CD8-positive, alpha-beta memory T cell (primary cell): ENCODE measurements around the gene ACOT7. TPM values are rescaled to one million over a fixed set of nuclear protein-coding genes. Genes with fewer than 3 reads are reported as not detected.
A peak's percentile ranks its signal among the peaks of the same experiment; 100 is the strongest.

ENCODE experiments used
- CTCF ChIA-PET: fragments of 350-600 bp; sonication (Branson Sonifier 250); formaldehyde crosslinking; loops from one replicate; lab custom pipeline; 2021; ENCODE audit warnings: antibody characterized with exemption; lab: Charles Lee
- POLR2A ChIA-PET: fragments of 350-600 bp; sonication (Branson Sonifier 250); formaldehyde crosslinking; loops from one replicate; lab custom pipeline; 2021; ENCODE audit warnings: antibody characterized with exemption; lab: Charles Lee
- DNase-seq, 5 donors: peaks; one replicate each; pipeline versions ENCODE4 v3.0.0 to v3.0.0-alpha.2; 2020 to 2022; ENCODE audit warnings: mixed read lengths in 1 of 5
- H3K27ac ChIP-seq: one replicate; pipeline ENCODE4 v1.7.0; 2013; ENCODE audit warnings: low read depth, mild to moderate bottlenecking, low read length, moderate library complexity
- H3K27me3 ChIP-seq: 2 replicates; pipeline ENCODE4 v1.7.0; 2013; ENCODE audit warnings: low read length, mild to moderate bottlenecking; ENCODE audit not compliant: insufficient read depth, poor library complexity, severe bottlenecking
- H3K36me3 ChIP-seq: 2 replicates; pipeline ENCODE4 v1.7.0; 2013; ENCODE audit warnings: mild to moderate bottlenecking, low read length, moderate library complexity; ENCODE audit not compliant: insufficient read depth
- H3K4me1 ChIP-seq: 2 replicates; pipeline ENCODE4 v1.7.0; 2013; ENCODE audit warnings: mild to moderate bottlenecking, low read length, moderate library complexity; ENCODE audit not compliant: insufficient read depth
- H3K4me3 ChIP-seq: 2 replicates; pipeline ENCODE4 v1.7.0; 2013; ENCODE audit warnings: mild to moderate bottlenecking, low read length
- H3K9me3 ChIP-seq: 2 replicates; pipeline ENCODE4 v1.7.0; 2013; ENCODE audit warnings: mild to moderate bottlenecking, low read length
- H3K27ac Mint-ChIP-seq, 8 donors: one replicate each; pipeline ENCODE4 v1.8.0; 2020 to 2021; ENCODE audit warnings: mixed read lengths in 8 of 8, mild to moderate bottlenecking in 6 of 8, inconsistent platforms in 3 of 8, moderate library complexity in 3 of 8
- H3K27me3 Mint-ChIP-seq, 2 donors: one replicate each; pipeline ENCODE4 v1.8.0; 2020 to 2021; ENCODE audit warnings: mixed read lengths in 2 of 2, mild to moderate bottlenecking in 1 of 2, moderate library complexity in 1 of 2
- H3K36me3 Mint-ChIP-seq, 3 donors: one replicate each; pipeline ENCODE4 v1.8.0; 2020 to 2021; ENCODE audit warnings: mixed read lengths in 3 of 3, inconsistent platforms in 1 of 3, mild to moderate bottlenecking in 1 of 3
- H3K4me1 Mint-ChIP-seq, 3 donors: one replicate each; pipeline ENCODE4 v1.8.0; 2020 to 2021; ENCODE audit warnings: mixed read lengths in 3 of 3, inconsistent platforms in 1 of 3, mild to moderate bottlenecking in 1 of 3
- H3K4me3 Mint-ChIP-seq, 7 donors: one replicate each; pipeline ENCODE4 v1.8.0; 2020 to 2021; ENCODE audit warnings: mixed read lengths in 7 of 7, mild to moderate bottlenecking in 6 of 7, moderate library complexity in 4 of 7, inconsistent platforms in 2 of 7
- H3K9me3 Mint-ChIP-seq, 5 donors: one replicate each; pipeline ENCODE4 v1.8.0; 2020 to 2022; ENCODE audit warnings: mixed read lengths in 5 of 5, mild to moderate bottlenecking in 3 of 5, moderate library complexity in 2 of 5, inconsistent platforms in 1 of 5
- polyA plus RNA-seq: library from polyadenylated mRNA; unstranded; fragments of 300-500 nt; fragmentation: Illumina TruSeq; gene quantifications from one replicate; pipeline ENCODE4 v1.2.3, GENCODE V29; 2021
- total RNA-seq, 2 experiments: library from RNA; stranded (reverse); gene quantifications; one replicate each; pipeline ENCODE4 v1.2.3, GENCODE V29; 2021

Gene ACOT7
- total and polyA plus RNA-seq, 3 experiments from 2014 or later = 10.0 to 109 (median 109) TPM

DNA sequence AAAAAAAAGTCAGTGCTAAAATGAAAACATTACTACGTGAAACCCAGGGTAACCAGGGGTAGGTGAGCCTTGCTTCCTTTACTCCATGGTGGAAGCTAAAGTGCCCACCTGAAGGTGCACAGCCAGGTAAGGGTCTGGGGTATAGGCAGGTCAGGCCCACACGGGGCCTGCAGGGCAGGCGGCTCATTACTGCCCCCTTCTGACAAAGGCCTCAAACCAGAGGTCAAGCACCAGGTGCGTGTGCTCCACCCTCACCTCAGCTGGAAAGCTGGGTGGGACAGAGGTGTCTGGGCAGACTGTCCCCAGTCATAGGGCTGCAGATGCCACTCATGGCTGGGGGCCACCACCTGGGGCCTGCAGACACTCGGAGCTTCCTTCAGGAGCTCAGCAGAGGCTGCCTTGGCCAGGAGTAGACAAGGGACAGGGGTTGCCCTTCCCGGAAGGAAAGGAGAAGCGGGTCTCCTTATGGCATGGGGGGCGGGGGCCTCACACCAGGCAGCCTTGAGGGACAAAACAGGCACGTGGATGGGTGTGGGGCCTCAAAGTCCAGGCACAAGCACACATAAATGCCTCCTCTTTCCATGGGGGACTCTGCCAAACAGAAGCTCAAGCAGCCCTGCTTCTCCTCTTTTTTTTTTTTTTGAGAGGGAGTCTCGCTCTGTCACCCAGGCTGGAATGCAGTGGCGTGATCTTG is 36.2 kb downstream of the ACOT7 start:
- no peaks in the 10 kb centered on the region for H3K36me3 Mint-ChIP-seq
- no peak overlapping the region for H3K4me3 Mint-ChIP-seq
- H3K27ac Mint-ChIP-seq = peak overlapping the region in 6 of 8 donors; percentile 8 to 94 (median 57)

DNA sequence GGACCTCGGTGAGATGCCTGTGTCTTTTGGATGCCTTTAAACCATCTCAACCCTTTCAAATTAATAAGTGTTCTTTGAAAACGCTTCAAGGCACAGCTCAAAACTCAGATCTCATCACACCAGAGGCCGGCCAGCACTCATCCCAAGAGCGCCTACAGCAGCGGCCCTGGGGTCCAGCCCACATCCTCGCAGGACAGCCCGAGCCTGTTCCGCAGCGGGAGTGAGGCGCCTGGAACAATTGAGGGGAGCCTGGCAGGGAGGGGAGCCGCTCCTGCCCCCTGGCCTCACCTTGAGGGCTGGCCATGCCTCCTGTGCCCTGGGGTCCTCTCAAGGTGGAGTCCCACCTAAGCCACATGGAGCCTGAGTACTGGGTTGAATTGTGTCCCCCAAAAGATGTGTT is 37.9 kb downstream of the ACOT7 start:
- POLR2A ChIA-PET = interaction anchor here (0.6 kb wide), 1 partner anchor 38 kb away, joined by 3 read pairs; no protein-coding TSS in a partner anchor
- H3K36me3 ChIP-seq = no peaks in the 10 kb centered on the region
- Mint-ChIP-seq H3K4me3 (no peak overlapping the region), H3K27me3 (no peaks in the 10 kb centered on the region), H3K4me1 (peaks cover 21 to 38% (median 22%) of the 10 kb centered on the region in 3 donors), H3K27ac (peak overlapping the region in 1 of 8 donors; percentile 40), H3K9me3 (peaks cover 0 to 2% (median 0%) of the 10 kb centered on the region in 5 donors), H3K36me3 (no peaks in the 10 kb centered on the region)
- H3K9me3 ChIP-seq = no peaks in the 10 kb centered on the region
- H3K4me3 ChIP-seq = no peak overlapping the region
- H3K4me1 ChIP-seq = peaks cover 26% of the 10 kb centered on the region
- H3K27ac ChIP-seq = no peak overlapping the region
- CTCF ChIA-PET = no interaction called here
- DNase-seq = no peak
- H3K27me3 ChIP-seq = no peaks in the 10 kb centered on the region

More for the DNA sequence above, 36.2 kb downstream of the ACOT7 start:
- peaks cover 24 to 43% (median 26%) of the 10 kb centered on the region in 3 donors for H3K4me1 Mint-ChIP-seq
- DNase-seq = no peak
- peaks cover 28% of the 10 kb centered on the region for H3K4me1 ChIP-seq
- H3K4me3 ChIP-seq = no peak overlapping the region
- H3K27me3 Mint-ChIP-seq = no peaks in the 10 kb centered on the region
- no peak overlapping the region for H3K27ac ChIP-seq
- ChIA-PET POLR2A (interaction anchor here (1.6 kb wide), 1 partner anchor 9 kb away, joined by 7 read pairs; no protein-coding TSS in a partner anchor), CTCF (interaction anchor here (0.6 to 3.7 kb wide), 3 partner anchors 9 to 143 kb away, joined by 3 to 32 read pairs (median 14); no protein-coding TSS in a partner anchor)
- H3K27me3 ChIP-seq = no peaks in the 10 kb centered on the region
- peaks cover 0 to 2% (median 0%) of the 10 kb centered on the region in 5 donors for H3K9me3 Mint-ChIP-seq
- no peaks in the 10 kb centered on the region for H3K9me3 ChIP-seq
- no peaks in the 10 kb centered on the region for H3K36me3 ChIP-seq

DNA sequence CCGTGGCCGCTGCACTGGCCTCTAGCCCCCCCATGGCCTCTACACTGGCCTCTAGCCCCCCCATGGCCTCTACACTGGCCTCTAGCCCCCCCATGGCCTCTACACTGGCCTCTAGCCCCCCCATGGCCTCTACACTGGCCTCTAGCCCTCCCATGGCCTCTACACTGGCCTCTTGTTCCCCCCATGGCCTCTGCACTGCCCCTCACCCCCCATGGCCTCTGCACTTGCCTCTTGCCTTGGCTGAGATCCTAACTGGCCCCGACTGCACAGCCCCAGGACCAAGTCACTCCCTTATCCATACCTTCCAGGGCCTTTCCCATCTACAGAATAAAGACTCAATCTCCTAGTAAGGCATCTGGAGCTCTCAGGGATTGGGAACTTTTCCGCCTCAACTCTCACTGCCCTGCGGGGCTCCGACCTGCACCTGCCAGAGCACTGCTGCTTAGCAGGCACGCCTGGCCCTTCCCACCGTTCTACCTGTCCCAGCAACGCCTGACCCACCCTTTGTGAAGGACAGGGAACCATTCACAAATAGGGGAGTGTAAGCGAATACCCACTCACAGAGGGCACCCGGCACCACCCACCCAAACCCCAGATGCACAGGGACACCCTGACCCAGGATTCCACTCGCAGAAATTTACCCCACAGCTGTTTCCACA is 38.8 kb downstream of the ACOT7 start:
- Histone ChIP-seq H3K4me3 (no peak overlapping the region), H3K9me3 (no peaks in the 10 kb centered on the region), H3K27me3 (no peaks in the 10 kb centered on the region), H3K27ac (no peak overlapping the region), H3K36me3 (no peaks in the 10 kb centered on the region), H3K4me1 (peaks cover 18% of the 10 kb centered on the region)
- Mint-ChIP-seq H3K4me1 (peaks cover 12 to 30% (median 16%) of the 10 kb centered on the region in 3 donors), H3K36me3 (no peaks in the 10 kb centered on the region), H3K27ac (peak overlapping the region in 3 of 8 donors; percentile 29 to 55 (median 43)), H3K9me3 (peaks cover 0 to 2% (median 0%) of the 10 kb centered on the region in 5 donors), H3K4me3 (no peak overlapping the region), H3K27me3 (no peaks in the 10 kb centered on the region)
- POLR2A ChIA-PET = interaction anchor here (0.6 kb wide), 1 partner anchor 38 kb away, joined by 3 read pairs; no protein-coding TSS in a partner anchor
- no peak for DNase-seq
- CTCF ChIA-PET = no interaction called here

DNA sequence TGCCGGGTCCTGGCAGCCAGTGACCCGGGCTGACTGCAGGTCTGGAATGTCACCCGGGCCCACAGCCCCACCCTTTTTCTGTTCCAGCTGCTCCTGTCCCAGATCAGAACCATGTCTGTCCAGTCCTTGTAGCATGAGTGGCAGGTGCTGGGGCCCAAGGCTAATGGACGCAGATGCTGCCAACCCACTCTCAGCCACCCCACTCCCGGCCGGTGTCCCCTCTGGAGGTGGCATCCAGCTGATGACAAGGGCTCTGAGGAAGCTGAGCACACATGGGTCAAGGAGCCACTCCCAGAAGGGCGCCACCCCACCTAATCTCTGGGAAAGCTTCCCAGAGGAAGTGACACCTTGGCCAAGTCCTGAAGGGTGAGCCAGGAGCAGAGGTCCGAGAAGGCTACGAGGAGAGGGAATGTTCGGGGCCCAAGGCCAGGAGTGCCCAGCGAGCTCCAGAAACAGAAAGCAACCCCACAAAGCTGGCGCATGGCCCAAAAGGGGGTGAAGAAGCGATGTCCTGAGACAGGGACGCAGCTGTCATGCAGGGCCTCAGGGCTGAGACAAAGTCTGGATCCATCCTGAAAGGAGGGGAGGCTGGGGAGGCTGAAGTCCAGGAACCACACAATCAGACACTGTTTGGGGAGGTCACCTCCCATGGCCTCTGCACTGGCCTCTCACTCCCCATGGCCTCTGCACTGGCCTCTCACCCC is 39.5 kb downstream of the ACOT7 start:
- Mint-ChIP-seq H3K9me3 (peaks cover 0 to 2% (median 0%) of the 10 kb centered on the region in 5 donors), H3K4me3 (no peak overlapping the region)

DNA sequence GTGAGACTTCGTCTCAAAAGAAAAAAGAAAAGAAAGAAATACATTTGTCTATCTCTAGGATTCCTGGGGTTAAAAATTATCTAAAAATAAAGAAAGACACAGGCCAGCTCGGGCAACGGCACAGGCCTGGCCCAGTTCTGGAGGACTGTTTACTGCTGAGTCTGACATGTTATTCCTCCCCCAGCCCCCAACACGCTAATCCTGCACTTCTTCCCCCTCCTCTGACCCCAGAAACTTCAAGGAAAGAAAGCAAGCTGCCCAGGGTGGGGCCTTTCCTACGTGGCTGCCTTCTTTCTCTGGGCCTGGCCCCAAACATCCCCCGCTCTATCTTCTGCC is 40.0 kb downstream of the ACOT7 start:
- CTCF ChIA-PET = interaction anchor here (1.0 kb wide), 1 partner anchor 12 kb away, joined by 3 read pairs; no protein-coding TSS in a partner anchor
- H3K9me3 Mint-ChIP-seq = no peaks in the 10 kb centered on the region

More for the DNA sequence above, 39.5 kb downstream of the ACOT7 start:
- POLR2A ChIA-PET = no interaction called here
- Histone ChIP-seq H3K27me3 (no peaks in the 10 kb centered on the region), H3K36me3 (no peaks in the 10 kb centered on the region), H3K9me3 (no peaks in the 10 kb centered on the region), H3K4me1 (peaks cover 15% of the 10 kb centered on the region), H3K27ac (no peak overlapping the region), H3K4me3 (no peak overlapping the region)
- CTCF ChIA-PET = interaction anchor here (1.0 kb wide), 1 partner anchor 12 kb away, joined by 3 read pairs; no protein-coding TSS in a partner anchor
- DNase-seq = no peak
- H3K27me3 Mint-ChIP-seq = no peaks in the 10 kb centered on the region
- H3K27ac Mint-ChIP-seq = no peak overlapping the region
- H3K36me3 Mint-ChIP-seq = no peaks in the 10 kb centered on the region
- peaks cover 10 to 30% (median 16%) of the 10 kb centered on the region in 3 donors for H3K4me1 Mint-ChIP-seq

DNA sequence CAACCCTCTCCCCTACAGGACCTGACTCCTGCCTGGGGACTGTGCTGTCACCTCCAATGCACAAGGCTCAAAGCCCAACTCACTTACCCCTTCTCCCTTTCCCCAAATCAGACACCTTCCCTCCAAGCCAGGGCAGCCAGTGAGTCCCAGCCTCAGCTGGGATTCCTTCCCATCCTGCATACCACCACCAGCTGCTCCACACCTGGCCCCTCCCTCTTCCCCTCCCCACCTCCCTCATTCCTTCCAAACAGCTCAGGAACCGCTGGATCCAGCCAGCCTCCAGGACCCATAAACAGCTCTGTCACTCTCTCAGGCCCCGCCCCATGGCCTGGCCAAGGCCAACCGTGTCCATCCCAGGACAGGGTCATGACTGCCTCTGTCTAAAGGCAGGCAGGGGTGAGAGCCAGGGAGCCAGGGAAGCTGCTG is 41.4 kb downstream of the ACOT7 start:
- no peaks in the 10 kb centered on the region for H3K36me3 Mint-ChIP-seq
- Histone ChIP-seq H3K36me3 (no peaks in the 10 kb centered on the region), H3K27me3 (no peaks in the 10 kb centered on the region), H3K4me1 (peaks cover 20% of the 10 kb centered on the region), H3K9me3 (no peaks in the 10 kb centered on the region), H3K4me3 (no peak overlapping the region), H3K27ac (no peak overlapping the region)
- DNase-seq = no peak
- CTCF ChIA-PET = interaction anchor here (1.1 to 2.0 kb wide), 2 partner anchors 10 to 106 kb away, joined by 4 read pairs; no protein-coding TSS in a partner anchor
- H3K27ac Mint-ChIP-seq = peak overlapping the region in 1 of 8 donors; percentile 71
- H3K4me3 Mint-ChIP-seq = no peak overlapping the region
- peaks cover 19 to 27% (median 22%) of the 10 kb centered on the region in 3 donors for H3K4me1 Mint-ChIP-seq
- H3K27me3 Mint-ChIP-seq = no peaks in the 10 kb centered on the region
- POLR2A ChIA-PET = no interaction called here
- no peaks in the 10 kb centered on the region for H3K9me3 Mint-ChIP-seq

More for the DNA sequence above, 40.0 kb downstream of the ACOT7 start:
- DNase-seq = no peak
- H3K27me3 ChIP-seq = no peaks in the 10 kb centered on the region
- peak overlapping the region in 1 of 8 donors; percentile 74 for H3K27ac Mint-ChIP-seq
- H3K27me3 Mint-ChIP-seq = no peaks in the 10 kb centered on the region
- H3K4me1 ChIP-seq = peaks cover 15% of the 10 kb centered on the region
- no peak overlapping the region for H3K4me3 ChIP-seq
- H3K4me3 Mint-ChIP-seq = no peak overlapping the region
- H3K36me3 Mint-ChIP-seq = no peaks in the 10 kb centered on the region
- H3K36me3 ChIP-seq = no peaks in the 10 kb centered on the region
- no peak overlapping the region for H3K27ac ChIP-seq
- no peaks in the 10 kb centered on the region for H3K9me3 ChIP-seq
- H3K4me1 Mint-ChIP-seq = peaks cover 10 to 30% (median 16%) of the 10 kb centered on the region in 3 donors
- POLR2A ChIA-PET = no interaction called here

DNA sequence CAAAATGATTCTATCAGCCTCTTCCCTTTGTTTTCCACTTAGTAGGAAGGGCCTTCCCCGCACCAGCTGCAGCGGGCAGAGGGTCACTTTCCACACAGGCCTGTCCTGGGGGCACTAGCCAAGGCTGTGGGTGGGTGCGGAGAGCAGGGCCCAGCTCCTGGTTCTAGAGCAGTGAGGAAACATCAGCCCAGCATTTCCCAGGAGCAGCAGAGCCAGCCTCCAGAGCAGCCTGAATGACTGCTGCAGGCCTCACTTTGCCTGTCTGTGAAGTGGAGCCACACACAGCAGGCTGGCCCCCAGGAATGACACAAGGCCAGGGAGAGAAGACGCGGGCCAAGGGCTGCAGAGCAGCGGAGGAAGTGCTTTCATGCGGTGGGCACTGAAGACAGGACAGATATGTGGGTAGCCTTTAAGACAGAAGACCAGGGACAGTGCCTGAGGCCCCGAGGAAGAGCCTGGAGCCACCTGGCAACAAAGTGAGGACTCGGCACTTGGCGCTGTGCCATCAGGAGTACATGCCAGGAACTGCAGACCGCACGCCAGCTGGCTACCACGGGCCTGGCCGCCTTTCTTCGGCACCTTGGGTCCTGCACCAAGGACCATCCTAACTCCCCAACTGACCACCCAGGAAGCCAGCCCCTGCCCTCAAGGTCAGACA is 42.0 kb downstream of the ACOT7 start:
- Histone ChIP-seq H3K4me1 (peaks cover 20% of the 10 kb centered on the region), H3K36me3 (no peaks in the 10 kb centered on the region), H3K9me3 (no peaks in the 10 kb centered on the region), H3K27ac (no peak overlapping the region), H3K27me3 (no peaks in the 10 kb centered on the region), H3K4me3 (no peak overlapping the region)
- H3K27ac Mint-ChIP-seq = peak overlapping the region in 3 of 8 donors; percentile 70 to 95 (median 80)
- no peak for DNase-seq
- POLR2A ChIA-PET = no interaction called here
- H3K4me1 Mint-ChIP-seq = peaks cover 19 to 25% (median 22%) of the 10 kb centered on the region in 3 donors
- H3K4me3 Mint-ChIP-seq = no peak overlapping the region
- no peaks in the 10 kb centered on the region for H3K27me3 Mint-ChIP-seq
- no peaks in the 10 kb centered on the region for H3K9me3 Mint-ChIP-seq
- CTCF ChIA-PET = interaction anchor here (1.1 to 2.0 kb wide), 3 partner anchors 11 to 105 kb away, joined by 3 to 4 read pairs (median 4); no protein-coding TSS in a partner anchor
- H3K36me3 Mint-ChIP-seq = no peaks in the 10 kb centered on the region
